Transverse colon (tissue), 4 donors: Measurements from ENCODE around the gene SLC4A4. TPM values are rescaled to one million over a fixed set of nuclear protein-coding genes. Genes with fewer than 3 reads are reported as not detected.

Experiments
- DNase-seq: peaks from one replicate; pipeline ENCODE4 v3.0.0-alpha.2; 2019
- H3K27ac ChIP-seq, 4 donors: fragments of 200-600 bp; sonication (generic); 2 replicates each; pipeline ENCODE4 v1.5.1; 2016 to 2018; ENCODE audit warnings: inconsistent platforms in 4 of 4
- H3K27me3 ChIP-seq: fragments of 200-600 bp; sonication (generic); 2 replicates; pipeline ENCODE4 v1.5.1; 2017; ENCODE audit warnings: inconsistent platforms
- H3K36me3 ChIP-seq, 4 donors: fragments of 200-600 bp; sonication (generic); 2 replicates each; pipeline ENCODE4 v1.5.1; 2017 to 2019; ENCODE audit warnings: inconsistent platforms in 4 of 4
- H3K4me1 ChIP-seq, 4 donors: fragments of 200-600 bp; sonication (generic); 2 replicates each; pipeline ENCODE4 v1.5.1; 2017 to 2020; ENCODE audit warnings: inconsistent platforms in 4 of 4
- H3K4me3 ChIP-seq, 4 donors: fragments of 200-600 bp; sonication (generic); 1 replicate in 1 of 4; 2 replicates in 3 of 4; pipeline versions ENCODE4 v1.5.1 to v1.6.1; 2017 to 2019; ENCODE audit warnings: inconsistent platforms in 4 of 4
- H3K9me3 ChIP-seq, 2 donors: fragments of 200-600 bp; sonication (generic); 2 replicates each; pipeline ENCODE4 v1.5.1; 2017 to 2019; ENCODE audit warnings: inconsistent platforms in 2 of 2
- CTCF ChIP-seq, 5 experiments: fragments of 200-600 bp in 3 of 5; fragments of 450-650 bp in 2 of 5; sonication (generic) in 3 of 5; IDR thresholded peaks; 1 replicate in 2 of 5; 2 replicates in 3 of 5; pipeline ENCODE4 v1.5.1; 2016 to 2017; ENCODE audit warnings: antibody characterized with exemption in 5 of 5, inconsistent platforms in 3 of 5, mild to moderate bottlenecking in 2 of 5, moderate library complexity in 1 of 5
- EP300 ChIP-seq: sonication (generic); formaldehyde crosslinking; IDR thresholded peaks from one replicate; pipeline ENCODE4 v1.6.1; 2017; ENCODE audit warnings: antibody characterized with exemption, low read depth
- POLR2A ChIP-seq: fragments of 450-650 bp; IDR thresholded peaks from one replicate; pipeline ENCODE4 v1.6.1; 2016; ENCODE audit warnings: antibody characterized with exemption, mild to moderate bottlenecking, moderate library complexity
- POLR2AphosphoS5 ChIP-seq, 3 donors: sonication (generic); formaldehyde crosslinking; IDR thresholded peaks; one replicate each; pipeline ENCODE4 v1.6.1; 2016; ENCODE audit warnings: antibody characterized with exemption in 3 of 3
- WGBS, 2 donors: methylation state at CpG; one replicate each; pipeline ENCODE4 v1.1.5; 2018; ENCODE audit warnings: low coverage in 1 of 2; 5-methylcytosine and 5-hydroxymethylcytosine counted together
- in situ Hi-C, 4 donors: fragments of 200-750 bp; cut with MboI; loops; one replicate each; pipeline versions ENCODE4 v1.15.0 to v1.15.1; 2017; ENCODE audit warnings: low sequenced_read_pairs in 3 of 4, low pct_ligation_motif_present in 1 of 4, low pct_unique_long_range_greater_than_20kb in 1 of 4
- intact Hi-C: fragments of 100-400 bp; cut with DNase I; formaldehyde crosslinking; loops from one replicate; pipeline ENCODE4 v1.15.1; 2023; ENCODE audit warnings: low total_unique reads
- total RNA-seq, 4 donors: library from RNA; depleted of rRNA; stranded (reverse); fragments of >200 nt; gene quantifications; one replicate each; pipeline ENCODE4 v1.1.0, GENCODE V29; 2016

Gene SLC4A4
- total RNA-seq, 4 donors from 2014 or later = 91.7 to 182 (median 134) TPM

GRCh38 chr4:71375494-71375893, 36.7 kb downstream of the SLC4A4 start:
- H3K36me3 ChIP-seq = no peaks in the 10 kb centered on the region
- WGBS, 2 donors = 43 to 68% methylated on average over 2 of the region's 2 CpGs
- H3K27ac ChIP-seq = peak overlapping the region in 1 of 4 donors; percentile 11
- H3K4me1 ChIP-seq = peaks cover 0 to 8% (median 0%) of the 10 kb centered on the region in 4 donors
- no peaks in the 10 kb centered on the region for H3K27me3 ChIP-seq
- intact Hi-C loops (no loop called here), in situ Hi-C loops (no loop called here)
- no peak overlapping the region for H3K4me3 ChIP-seq
- H3K9me3 ChIP-seq = no peaks in the 10 kb centered on the region
- TF ChIP-seq CTCF (IDR thresholded peaks at IDR 0.05) (no peak), POLR2AphosphoS5 (IDR thresholded peaks at IDR 0.05) (no peak), EP300 (no peak), POLR2A (no peak)
- DNase-seq = no peak

- no peak overlapping the region for H3K27ac ChIP-seq
- TF ChIP-seq CTCF (IDR thresholded peaks at IDR 0.05) = no peak
- TF ChIP-seq POLR2A = no peak
- TF ChIP-seq EP300 = no peak
- no peak for TF ChIP-seq POLR2AphosphoS5 (IDR thresholded peaks at IDR 0.05)
- H3K27me3 ChIP-seq = no peaks in the 10 kb centered on the region
- no peak overlapping the region for H3K4me3 ChIP-seq
- H3K36me3 ChIP-seq = no peaks in the 10 kb centered on the region
- WGBS, 2 donors = 60 to 72% methylated on average over 4 of the region's 4 CpGs
- in situ Hi-C loops = no loop called here
- intact Hi-C loops = no loop called here
- no peaks in the 10 kb centered on the region for H3K9me3 ChIP-seq
- H3K4me1 ChIP-seq = peaks cover 0 to 8% (median 0%) of the 10 kb centered on the region in 4 donors
- no peak for DNase-seq
Observed at GRCh38 chr4:71377561-71377960, 38.7 kb downstream of the SLC4A4 start.

GRCh38 chr4:71379126-71379525, 40.3 kb downstream of the SLC4A4 start:
- no peak overlapping the region for H3K27ac ChIP-seq
- H3K4me3 ChIP-seq = no peak overlapping the region
- TF ChIP-seq CTCF (IDR thresholded peaks at IDR 0.05) = no peak
- no peak for TF ChIP-seq POLR2A
- no peak for TF ChIP-seq POLR2AphosphoS5 (IDR thresholded peaks at IDR 0.05)
- TF ChIP-seq EP300 = no peak
- DNase-seq = no peak
- in situ Hi-C loops (no loop called here), intact Hi-C loops (no loop called here)
- peaks cover 0 to 8% (median 0%) of the 10 kb centered on the region in 4 donors for H3K4me1 ChIP-seq
- no peaks in the 10 kb centered on the region for H3K36me3 ChIP-seq
- H3K27me3 ChIP-seq = no peaks in the 10 kb centered on the region
- H3K9me3 ChIP-seq = no peaks in the 10 kb centered on the region
- WGBS, 2 donors = 90 to 91% methylated on average over 5 of the region's 5 CpGs

DNA sequence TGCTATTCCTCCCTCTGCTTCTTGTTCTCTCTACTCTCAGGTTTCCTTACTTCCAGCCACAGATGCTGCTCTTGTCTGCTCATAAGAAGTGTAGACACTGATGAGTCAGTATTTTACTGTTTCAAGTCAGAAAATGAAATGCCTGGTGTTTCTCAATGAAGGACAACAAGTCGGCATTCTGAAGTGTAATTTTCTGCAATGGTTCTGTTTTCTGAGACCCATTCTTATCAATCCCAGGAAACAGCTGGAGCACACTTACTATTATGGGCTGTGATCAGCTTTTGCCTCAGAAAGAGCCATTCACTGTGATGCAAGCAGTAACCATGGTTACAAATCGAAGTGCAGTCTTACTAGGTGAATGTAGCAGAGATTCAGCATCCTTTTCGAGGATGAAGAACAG, 42.0 kb downstream of the SLC4A4 start:
- no peak for DNase-seq
- Histone ChIP-seq H3K27ac (no peak overlapping the region), H3K36me3 (no peaks in the 10 kb centered on the region), H3K9me3 (no peaks in the 10 kb centered on the region), H3K4me1 (peaks cover 0 to 3% (median 0%) of the 10 kb centered on the region in 4 donors), H3K4me3 (no peak overlapping the region), H3K27me3 (no peaks in the 10 kb centered on the region)
- no peak for TF ChIP-seq POLR2A
- TF ChIP-seq CTCF (IDR thresholded peaks at IDR 0.05) = no peak
- TF ChIP-seq POLR2AphosphoS5 (IDR thresholded peaks at IDR 0.05) = no peak
- TF ChIP-seq EP300 = no peak
- in situ Hi-C loops = no loop called here
- intact Hi-C loops = no loop called here
- 80 to 81% methylated on average over 3 of the region's 3 CpGs for WGBS, 2 donors
